BJ (cell line): ENCODE data around the gene PDK4. TPM values are rescaled to one million over a fixed set of nuclear protein-coding genes. Genes with fewer than 3 reads are reported as not detected.

Source experiments
- CTCF ChIA-PET: fragments of 350-600 bp; formaldehyde crosslinking; extraction: SDS; loops from one replicate; lab custom pipeline; 2021; ENCODE audit warnings: antibody characterized with exemption, inconsistent platforms; lab: Yijun Ruan, JAX
- POLR2A ChIA-PET: fragments of 300-600 bp; sonication (Branson Sonifier 250); formaldehyde crosslinking; extraction: SDS; loops from one replicate; lab custom pipeline; 2021; ENCODE audit warnings: antibody characterized with exemption; lab: Charles Lee
- DNase-seq: peaks from one replicate; pipeline ENCODE4 v3.0.0-alpha.2; 2011; ENCODE audit warnings: low read depth
- H3K27me3 ChIP-seq: 2 replicates; pipeline ENCODE4 v1.6.0; 2011; ENCODE audit warnings: low read length; ENCODE audit not compliant: control insufficient read depth, insufficient read depth
- H3K36me3 ChIP-seq: 2 replicates; pipeline ENCODE4 v1.5.1; 2011; ENCODE audit warnings: low read length; ENCODE audit not compliant: control insufficient read depth, insufficient read depth
- H3K4me3 ChIP-seq: 2 replicates; pipeline ENCODE4 v1.5.1; 2011; ENCODE audit warnings: low read depth, mild to moderate bottlenecking, control low read depth, low read length
- CTCF ChIP-seq: IDR thresholded peaks from 2 replicates; pipeline ENCODE4 v1.5.1; 2011; ENCODE audit warnings: low read depth, mild to moderate bottlenecking, control low read depth, inconsistent platforms, low read length, moderate library complexity; ENCODE audit not compliant: insufficient read depth
- polyA plus RNA-seq: library from polyadenylated mRNA; depleted of rRNA; stranded (reverse); fragments of >200 nt; gene quantifications from 2 replicates; pipeline ENCODE4 v1.2.3, GENCODE V29; 2011; rRNA removed

Gene PDK4
- polyA plus RNA-seq, 1 experiment, result 0.05 TPM

- no peak for TF ChIP-seq CTCF
- POLR2A ChIA-PET, result no interaction called here
- no peak for DNase-seq
- CTCF ChIA-PET, result interaction anchor here (6.8 to 28.1 kb wide), 3 partner anchors 7 to 153 kb away, joined by 34 to 591 read pairs (median 89); no protein-coding TSS in a partner anchor
- peaks cover 15% of the 10 kb centered on the region for H3K27me3 ChIP-seq
- H3K36me3 ChIP-seq, result no peaks in the 10 kb centered on the region
- H3K4me3 ChIP-seq, result no peak overlapping the region
Observed at GRCh38 chr7:95537468-95537867, 58.8 kb downstream of the PDK4 start.

GRCh38 chr7:95536656-95537311, 59.5 kb downstream of the PDK4 start:
- Histone ChIP-seq H3K27me3 (peaks cover 15% of the 10 kb centered on the region), H3K4me3 (no peak overlapping the region), H3K36me3 (no peaks in the 10 kb centered on the region)
- ChIA-PET POLR2A (no interaction called here), CTCF (interaction anchor here (1.2 to 28.1 kb wide), 4 partner anchors 8 to 154 kb away, joined by 4 to 591 read pairs (median 20); no protein-coding TSS in a partner anchor)
- DNase-seq, result no peak
- no peak for TF ChIP-seq CTCF

GRCh38 chr7:95535662-95536061, 60.7 kb downstream of the PDK4 start:
- no peaks in the 10 kb centered on the region for H3K36me3 ChIP-seq
- ChIA-PET CTCF (interaction anchor here (1.2 to 28.1 kb wide), 4 partner anchors 9 to 155 kb away, joined by 4 to 591 read pairs (median 20); no protein-coding TSS in a partner anchor), POLR2A (no interaction called here)
- no peak overlapping the region for H3K4me3 ChIP-seq
- H3K27me3 ChIP-seq, result peaks cover 12% of the 10 kb centered on the region
- DNase-seq, result no peak
- no peak for TF ChIP-seq CTCF

- DNase-seq, result no peak
- H3K36me3 ChIP-seq, result no peaks in the 10 kb centered on the region
- H3K4me3 ChIP-seq, result no peak overlapping the region
- no peak for TF ChIP-seq CTCF
- ChIA-PET POLR2A (no interaction called here), CTCF (interaction anchor here (0.8 to 28.1 kb wide), 3 partner anchors 10 to 156 kb away, joined by 3 to 591 read pairs (median 34); no protein-coding TSS in a partner anchor)
- H3K27me3 ChIP-seq, result peaks cover 10% of the 10 kb centered on the region
Observed at GRCh38 chr7:95534796-95535195, 61.5 kb downstream of the PDK4 start.

Other genes starting within 250 kb of the PDK4 start
- not detected in 2 replicates for gene PON3, start 200.1 kb downstream of the PDK4 start, polyA plus RNA-seq
- gene PON2, start 161.5 kb downstream of the PDK4 start, polyA plus RNA-seq, result 51.5 and 95.5 TPM in 2 replicates
- gene ASB4, start 110.6 kb downstream of the PDK4 start, polyA plus RNA-seq, result not detected in 2 replicates
- 0.06 and 0.11 TPM in 2 replicates for gene DYNC1I1, start 176.0 kb upstream of the PDK4 start, polyA plus RNA-seq